Gastrocnemius medialis (tissue), 4 donors: ENCODE results near the gene PDK1. TPM values are rescaled to one million over a fixed set of nuclear protein-coding genes. Genes with fewer than 3 reads are reported as not detected.

Source experiments
- ATAC-seq, 2 donors: fragments of 150-250 bp; one replicate each; pipeline ENCODE4 v1.9.1; 2016
- DNase-seq, 2 donors: peaks; one replicate each; pipeline ENCODE4 v3.0.0-alpha.2; 2019
- H3K27ac ChIP-seq, 4 donors: fragments of 200-600 bp; sonication (generic); 1 replicate in 1 of 4; 2 replicates in 3 of 4; pipeline ENCODE4 v1.5.1; 2016 to 2018; ENCODE audit warnings: mild to moderate bottlenecking in 2 of 4, moderate library complexity in 1 of 4
- H3K27me3 ChIP-seq, 3 donors: fragments of 200-600 bp; sonication (generic) in 2 of 3; 1 replicate in 1 of 3; 2 replicates in 2 of 3; pipeline versions ENCODE4 v1.5.1 to v1.6.0; 2016 to 2019; ENCODE audit warnings: mild to moderate bottlenecking in 1 of 3, moderate library complexity in 1 of 3
- H3K36me3 ChIP-seq, 2 donors: fragments of 200-600 bp; sonication (generic) in 1 of 2; one replicate each; pipeline ENCODE4 v1.5.1; 2017 to 2018
- H3K4me1 ChIP-seq, 2 donors: fragments of 200-600 bp; sonication (generic) in 1 of 2; one replicate each; pipeline ENCODE4 v1.5.1; 2016 to 2017; ENCODE audit warnings: mild to moderate bottlenecking in 2 of 2
- H3K4me3 ChIP-seq, 4 donors: fragments of 200-600 bp; sonication (generic) in 3 of 4; 1 replicate in 1 of 4; 2 replicates in 3 of 4; pipeline ENCODE4 v1.5.1; 2016 to 2019; ENCODE audit warnings: mild to moderate bottlenecking in 2 of 4
- H3K9me3 ChIP-seq, 3 donors: fragments of 200-600 bp; sonication (generic) in 2 of 3; 1 replicate in 1 of 3; 2 replicates in 2 of 3; pipeline ENCODE4 v1.5.1; 2016 to 2019
- POLR2A ChIP-seq, 2 donors: fragments of 450-650 bp; IDR thresholded peaks; one replicate each; pipeline ENCODE4 v1.6.1; 2017; ENCODE audit warnings: antibody characterized with exemption in 2 of 2, mild to moderate bottlenecking in 2 of 2, moderate library complexity in 2 of 2
- in situ Hi-C, 4 donors: fragments of 200-750 bp; cut with MboI; loops; one replicate each; pipeline versions ENCODE4 v1.15.0 to v1.8.0; 2017; ENCODE audit warnings: low sequenced_read_pairs in 4 of 4
- intact Hi-C: fragments of 100-400 bp; cut with DNase I; formaldehyde crosslinking; loops from one replicate; pipeline ENCODE4 v1.15.1; 2023; ENCODE audit warnings: low total_unique reads
- total RNA-seq, 4 donors: library from RNA; depleted of rRNA; stranded (reverse); fragments of >200 nt; gene quantifications; one replicate each; pipeline versions ENCODE4 v1.1.0 to v1.2.3, GENCODE V29; 2016
- TF ChIP-seq, protein P1 (sequence below), 5 experiments: fragments of 450-650 bp in 3 of 5; fragments of 200-600 bp in 2 of 5; sonication (generic) in 2 of 5; IDR thresholded peaks in 4 of 5; conservative IDR thresholded peaks in 1 of 5; 1 replicate in 4 of 5; 2 replicates in 1 of 5; pipeline ENCODE4 v1.5.1; 2016 to 2019; ENCODE audit warnings: antibody characterized with exemption in 5 of 5, mild to moderate bottlenecking in 3 of 5, moderate library complexity in 3 of 5

The PDK1 gene
- total RNA-seq, 4 donors from 2014 or later, result 5.8 to 23.8 (median 14.0) TPM

DNA sequence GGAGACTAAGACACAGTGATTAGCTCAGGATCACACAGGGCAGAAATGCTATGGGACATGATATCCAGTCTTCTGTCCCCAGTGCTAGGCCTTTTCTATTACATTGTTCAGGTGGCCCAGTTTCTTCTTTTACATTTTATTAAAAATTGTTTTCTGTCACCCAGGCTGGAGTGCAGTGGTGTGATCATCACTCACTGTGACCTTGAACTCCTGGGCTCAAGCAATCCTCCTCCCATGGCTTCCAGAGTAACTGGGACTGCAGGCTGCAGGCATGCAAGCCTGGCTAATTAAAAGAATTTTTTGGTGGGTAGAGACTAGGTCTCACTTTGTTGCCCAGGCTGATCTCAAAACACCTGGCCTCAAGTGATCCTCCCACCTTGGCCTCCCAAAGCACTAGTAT is 15.4 kb downstream of the PDK1 start:
- no peak overlapping the region for H3K27ac ChIP-seq
- intact Hi-C loops, result no loop called here

DNA sequence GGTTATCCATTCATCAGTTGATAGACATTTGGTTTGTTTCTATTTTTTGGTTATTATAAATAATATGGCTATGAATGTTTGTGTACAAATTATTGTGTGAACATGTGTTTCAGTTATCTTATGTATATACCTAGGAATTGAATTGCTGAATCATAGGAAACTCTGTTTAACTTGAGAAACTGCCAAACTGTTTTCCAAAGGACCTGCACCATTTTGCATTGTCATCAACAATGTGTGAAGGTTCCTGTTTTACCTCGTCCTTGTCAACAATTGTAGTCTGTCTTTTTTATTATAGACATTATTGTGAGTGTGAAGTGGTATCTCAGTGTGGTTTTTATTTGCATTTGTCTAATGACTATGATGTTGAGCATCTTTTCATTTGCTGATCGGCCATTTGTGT is 17.1 kb downstream of the PDK1 start:
- intact Hi-C loops (no loop called here), in situ Hi-C loops (loop anchor here in 1 of 4 donors (25.0 kb wide), 1 partner anchor 661 kb away; the partner anchor contains the start of gene HAT1)
- Histone ChIP-seq H3K9me3 (no peaks in the 10 kb centered on the region), H3K27me3 (no peaks in the 10 kb centered on the region), H3K4me3 (no peak overlapping the region), H3K4me1 (no peaks in the 10 kb centered on the region), H3K27ac (no peak overlapping the region), H3K36me3 (peaks cover 0 to 14% of the 10 kb centered on the region in 2 donors)
- ATAC-seq, result no peak
- DNase-seq, result no peak
- TF ChIP-seq, protein P1, sequence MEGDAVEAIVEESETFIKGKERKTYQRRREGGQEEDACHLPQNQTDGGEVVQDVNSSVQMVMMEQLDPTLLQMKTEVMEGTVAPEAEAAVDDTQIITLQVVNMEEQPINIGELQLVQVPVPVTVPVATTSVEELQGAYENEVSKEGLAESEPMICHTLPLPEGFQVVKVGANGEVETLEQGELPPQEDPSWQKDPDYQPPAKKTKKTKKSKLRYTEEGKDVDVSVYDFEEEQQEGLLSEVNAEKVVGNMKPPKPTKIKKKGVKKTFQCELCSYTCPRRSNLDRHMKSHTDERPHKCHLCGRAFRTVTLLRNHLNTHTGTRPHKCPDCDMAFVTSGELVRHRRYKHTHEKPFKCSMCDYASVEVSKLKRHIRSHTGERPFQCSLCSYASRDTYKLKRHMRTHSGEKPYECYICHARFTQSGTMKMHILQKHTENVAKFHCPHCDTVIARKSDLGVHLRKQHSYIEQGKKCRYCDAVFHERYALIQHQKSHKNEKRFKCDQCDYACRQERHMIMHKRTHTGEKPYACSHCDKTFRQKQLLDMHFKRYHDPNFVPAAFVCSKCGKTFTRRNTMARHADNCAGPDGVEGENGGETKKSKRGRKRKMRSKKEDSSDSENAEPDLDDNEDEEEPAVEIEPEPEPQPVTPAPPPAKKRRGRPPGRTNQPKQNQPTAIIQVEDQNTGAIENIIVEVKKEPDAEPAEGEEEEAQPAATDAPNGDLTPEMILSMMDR (IDR thresholded peaks at IDR 0.05 in 4 of 5, conservative IDR thresholded peaks at IDR 0.05 in 1 of 5), result no peak
- no peak for TF ChIP-seq POLR2A (IDR thresholded peaks at IDR 0.05)

More for the DNA sequence above, 15.4 kb downstream of the PDK1 start:
- H3K36me3 ChIP-seq, result peaks cover 0 to 14% of the 10 kb centered on the region in 2 donors
- H3K9me3 ChIP-seq, result no peaks in the 10 kb centered on the region
- ATAC-seq (no peak), DNase-seq (no peak)
- TF ChIP-seq, protein P1 (IDR thresholded peaks at IDR 0.05 in 4 of 5, conservative IDR thresholded peaks at IDR 0.05 in 1 of 5), result no peak
- TF ChIP-seq POLR2A (IDR thresholded peaks at IDR 0.05), result no peak
- H3K4me1 ChIP-seq, result no peaks in the 10 kb centered on the region
- H3K27me3 ChIP-seq, result no peaks in the 10 kb centered on the region
- H3K4me3 ChIP-seq, result no peak overlapping the region
- in situ Hi-C loops, result loop anchor here in 1 of 4 donors (25.0 kb wide), 1 partner anchor 659 kb away; the partner anchor contains the start of gene HAT1

DNA sequence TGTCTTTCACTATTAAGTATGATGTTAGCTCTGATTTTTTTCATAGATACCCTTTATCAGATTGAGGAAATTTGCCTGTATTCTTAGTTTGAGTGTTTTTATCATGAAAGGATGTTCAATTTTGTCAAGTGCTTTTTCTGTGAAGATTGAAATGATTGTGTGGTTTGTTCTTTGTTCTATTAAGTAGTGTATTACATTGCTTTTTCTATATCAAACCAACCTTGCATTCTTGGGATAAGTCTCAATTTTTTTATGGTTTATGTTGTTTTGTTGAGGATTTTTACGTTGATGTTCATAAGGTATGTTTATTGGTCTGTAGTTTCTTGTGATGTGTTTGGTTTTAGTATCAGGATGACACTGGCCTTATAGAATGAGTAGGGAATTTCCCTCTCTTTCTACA is 19.1 kb downstream of the PDK1 start:
- Histone ChIP-seq H3K36me3 (peaks cover 0 to 27% of the 10 kb centered on the region in 2 donors), H3K4me3 (no peak overlapping the region), H3K9me3 (no peaks in the 10 kb centered on the region), H3K27ac (no peak overlapping the region), H3K27me3 (no peaks in the 10 kb centered on the region), H3K4me1 (no peaks in the 10 kb centered on the region)
- TF ChIP-seq, protein P1 (IDR thresholded peaks at IDR 0.05 in 4 of 5, conservative IDR thresholded peaks at IDR 0.05 in 1 of 5), result no peak
- TF ChIP-seq POLR2A (IDR thresholded peaks at IDR 0.05), result no peak
- in situ Hi-C loops (loop anchor here in 1 of 4 donors (25.0 kb wide), 1 partner anchor 663 kb away; the partner anchor contains the start of gene HAT1), intact Hi-C loops (no loop called here)
- DNase-seq (no peak), ATAC-seq (no peak)

DNA sequence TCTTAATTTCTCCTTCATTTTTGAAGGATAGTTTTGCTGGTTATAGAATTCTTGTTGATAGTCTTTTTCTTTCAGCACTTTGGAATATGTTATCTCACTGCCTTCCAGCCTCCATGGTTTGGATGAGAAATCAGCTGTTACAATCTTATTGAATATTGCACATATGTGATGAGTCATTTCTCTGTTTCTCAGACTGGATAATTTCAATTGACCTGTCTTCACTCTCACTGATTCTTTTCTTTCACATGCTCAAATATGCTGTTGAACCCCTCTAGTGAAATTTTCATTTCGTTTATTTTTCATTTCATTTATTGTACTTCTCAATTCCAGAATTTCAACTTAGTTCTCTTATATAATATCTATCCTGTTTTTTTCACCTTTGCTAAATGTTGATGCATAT is 22.2 kb downstream of the PDK1 start:
- Histone ChIP-seq H3K4me1 (no peaks in the 10 kb centered on the region), H3K9me3 (no peaks in the 10 kb centered on the region), H3K4me3 (no peak overlapping the region), H3K27me3 (no peaks in the 10 kb centered on the region), H3K36me3 (peaks cover 0 to 19% of the 10 kb centered on the region in 2 donors), H3K27ac (no peak overlapping the region)
- DNase-seq, result no peak
- in situ Hi-C loops (no loop called here), intact Hi-C loops (no loop called here)
- ATAC-seq, result no peak
- TF ChIP-seq, protein P1 (IDR thresholded peaks at IDR 0.05 in 4 of 5, conservative IDR thresholded peaks at IDR 0.05 in 1 of 5), result no peak
- no peak for TF ChIP-seq POLR2A (IDR thresholded peaks at IDR 0.05)
